Breast epithelium (tissue), 4 donors: Measurements from ENCODE around the gene ARHGEF3. TPM values are rescaled to one million over a fixed set of nuclear protein-coding genes. Genes with fewer than 3 reads are reported as not detected.
A peak's percentile ranks its signal among the peaks of the same experiment; 100 is the strongest.

Experiments
- DNase-seq, 2 donors: peaks; one replicate each; pipeline ENCODE4 v3.0.0-alpha.2; 2019; ENCODE audit warnings: low spot score in 2 of 2
- H3K27ac ChIP-seq, 2 donors: fragments of 200-600 bp; sonication (generic) in 1 of 2; one replicate each; pipeline ENCODE4 v1.5.1; 2016 to 2019; ENCODE audit warnings: mild to moderate bottlenecking in 1 of 2
- H3K27me3 ChIP-seq, 2 donors: fragments of 200-600 bp; sonication (generic) in 1 of 2; one replicate each; pipeline versions ENCODE4 v1.5.1 to v1.6.0; 2017 to 2019; ENCODE audit warnings: control low read depth in 1 of 2, mild to moderate bottlenecking in 1 of 2
- H3K36me3 ChIP-seq: fragments of 200-600 bp; one replicate; pipeline ENCODE4 v1.5.1; 2019
- H3K4me1 ChIP-seq, 2 donors: fragments of 200-600 bp; sonication (generic); one replicate each; pipeline ENCODE4 v1.5.1; 2016 to 2019; ENCODE audit warnings: control low read depth in 1 of 2
- H3K4me3 ChIP-seq, 3 donors: fragments of 200-600 bp; sonication (generic); 1 replicate in 2 of 3; 2 replicates in 1 of 3; pipeline ENCODE4 v1.5.1; 2016 to 2019; ENCODE audit warnings: mild to moderate bottlenecking in 3 of 3, moderate library complexity in 2 of 3
- H3K9me3 ChIP-seq, 2 donors: fragments of 200-600 bp; sonication (generic) in 1 of 2; one replicate each; pipeline ENCODE4 v1.5.1; 2016 to 2019; ENCODE audit warnings: control low read depth in 1 of 2
- POLR2A ChIP-seq: fragments of 450-650 bp; IDR thresholded peaks from one replicate; pipeline ENCODE4 v1.6.1; 2016; ENCODE audit warnings: antibody characterized with exemption, mild to moderate bottlenecking, moderate library complexity
- POLR2AphosphoS5 ChIP-seq, 3 donors: sonication (generic); formaldehyde crosslinking; IDR thresholded peaks; one replicate each; pipeline ENCODE4 v1.6.1; 2017; ENCODE audit warnings: antibody characterized with exemption in 3 of 3
- intact Hi-C: fragments of 100-400 bp; cut with DNase I; formaldehyde crosslinking; loops from one replicate; pipeline ENCODE4 v1.15.1; 2023; ENCODE audit warnings: low total_unique reads
- total RNA-seq, 3 donors: library from RNA; depleted of rRNA; stranded (reverse); fragments of >200 nt; gene quantifications; one replicate each; pipeline ENCODE4 v1.1.0, GENCODE V29; 2016
- TF ChIP-seq, protein P1 (sequence below), 3 donors: fragments of 450-650 bp; IDR thresholded peaks; one replicate each; pipeline ENCODE4 v1.5.1; 2016 to 2017; ENCODE audit warnings: antibody characterized with exemption in 3 of 3, mild to moderate bottlenecking in 3 of 3, moderate library complexity in 3 of 3

The ARHGEF3 gene
- total RNA-seq, 3 donors from 2014 or later, result 11.0 to 45.4 (median 25.2) TPM

DNA sequence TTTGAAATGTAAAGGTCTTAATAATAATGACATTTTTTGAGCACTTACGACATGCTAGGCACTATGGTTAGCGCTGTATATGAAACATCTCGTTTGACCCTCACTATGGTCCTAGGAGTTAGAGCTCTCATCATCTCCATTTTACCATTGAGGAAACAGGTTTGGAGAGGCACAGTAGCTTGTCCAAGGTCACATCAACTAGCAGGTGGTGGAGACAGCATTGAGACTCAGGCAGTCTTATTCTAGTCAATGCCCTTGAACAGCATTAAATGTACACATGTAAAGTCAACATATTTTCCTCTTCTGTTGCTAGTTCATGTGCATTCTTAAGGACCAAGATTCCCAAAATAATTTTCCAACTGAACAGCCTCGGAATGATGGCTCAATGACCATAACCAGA is 4.8 kb downstream of the ARHGEF3 start:
- H3K27me3 ChIP-seq, result no peaks in the 10 kb centered on the region
- intact Hi-C loops, result no loop called here

DNA sequence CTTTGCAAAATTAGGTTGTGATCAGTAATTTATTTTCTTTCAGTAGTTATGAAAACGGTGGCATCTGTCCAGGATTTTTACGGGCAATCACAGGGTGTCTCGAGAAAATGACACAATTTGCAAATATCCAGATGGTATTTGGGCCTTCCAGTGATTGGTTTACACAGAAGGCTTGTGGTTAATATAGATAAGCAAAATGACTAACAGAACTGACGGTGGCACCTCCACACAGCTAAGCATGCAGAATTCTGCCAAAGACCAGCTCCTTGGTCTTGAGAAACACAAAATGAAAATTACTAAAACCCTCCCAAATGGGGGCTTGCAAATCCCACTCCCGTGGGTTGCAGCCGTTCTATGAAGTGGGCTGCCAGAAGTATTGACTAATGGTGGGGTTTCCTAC is 5.5 kb downstream of the ARHGEF3 start:
- TF ChIP-seq, protein P1, sequence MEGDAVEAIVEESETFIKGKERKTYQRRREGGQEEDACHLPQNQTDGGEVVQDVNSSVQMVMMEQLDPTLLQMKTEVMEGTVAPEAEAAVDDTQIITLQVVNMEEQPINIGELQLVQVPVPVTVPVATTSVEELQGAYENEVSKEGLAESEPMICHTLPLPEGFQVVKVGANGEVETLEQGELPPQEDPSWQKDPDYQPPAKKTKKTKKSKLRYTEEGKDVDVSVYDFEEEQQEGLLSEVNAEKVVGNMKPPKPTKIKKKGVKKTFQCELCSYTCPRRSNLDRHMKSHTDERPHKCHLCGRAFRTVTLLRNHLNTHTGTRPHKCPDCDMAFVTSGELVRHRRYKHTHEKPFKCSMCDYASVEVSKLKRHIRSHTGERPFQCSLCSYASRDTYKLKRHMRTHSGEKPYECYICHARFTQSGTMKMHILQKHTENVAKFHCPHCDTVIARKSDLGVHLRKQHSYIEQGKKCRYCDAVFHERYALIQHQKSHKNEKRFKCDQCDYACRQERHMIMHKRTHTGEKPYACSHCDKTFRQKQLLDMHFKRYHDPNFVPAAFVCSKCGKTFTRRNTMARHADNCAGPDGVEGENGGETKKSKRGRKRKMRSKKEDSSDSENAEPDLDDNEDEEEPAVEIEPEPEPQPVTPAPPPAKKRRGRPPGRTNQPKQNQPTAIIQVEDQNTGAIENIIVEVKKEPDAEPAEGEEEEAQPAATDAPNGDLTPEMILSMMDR (IDR thresholded peaks at IDR 0.05), result no peak
- TF ChIP-seq POLR2AphosphoS5 (IDR thresholded peaks at IDR 0.05), result no peak
- TF ChIP-seq POLR2A, result no peak
- Histone ChIP-seq H3K4me1 (peaks cover 7 to 9% of the 10 kb centered on the region in 2 donors), H3K9me3 (no peaks in the 10 kb centered on the region), H3K4me3 (no peak overlapping the region), H3K27ac (peak overlapping the region; percentile 13 to 59), H3K36me3 (no peaks in the 10 kb centered on the region), H3K27me3 (no peaks in the 10 kb centered on the region)
- no peak for DNase-seq
- intact Hi-C loops, result no loop called here

More for the DNA sequence above, 4.8 kb downstream of the ARHGEF3 start:
- Histone ChIP-seq H3K27ac (peak overlapping the region in 1 of 2 donors; percentile 59), H3K4me1 (peaks cover 5 to 7% of the 10 kb centered on the region in 2 donors), H3K36me3 (no peaks in the 10 kb centered on the region), H3K9me3 (no peaks in the 10 kb centered on the region), H3K4me3 (no peak overlapping the region)
- DNase-seq, result no peak
- TF ChIP-seq, protein P1 (IDR thresholded peaks at IDR 0.05), result no peak
- TF ChIP-seq POLR2AphosphoS5 (IDR thresholded peaks at IDR 0.05) (no peak), POLR2A (no peak)

DNA sequence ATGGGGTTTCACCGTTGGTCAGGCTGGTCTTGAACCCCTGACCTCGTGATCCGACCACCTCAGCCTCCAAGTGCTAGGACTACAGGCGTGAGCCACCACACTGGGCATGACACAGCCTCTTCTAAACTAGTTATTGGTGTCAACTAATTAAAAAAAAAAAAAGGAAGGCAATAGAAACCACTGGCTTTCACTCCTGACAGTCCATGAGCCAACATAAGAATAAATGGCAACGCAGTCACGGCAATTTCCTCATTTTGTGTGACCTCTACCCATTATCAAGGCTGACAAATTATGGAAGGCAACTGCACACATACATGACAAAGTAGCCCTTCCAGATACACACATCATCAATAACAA is 5.9 kb downstream of the ARHGEF3 start:
- Histone ChIP-seq H3K4me3 (no peak overlapping the region), H3K9me3 (no peaks in the 10 kb centered on the region), H3K36me3 (no peaks in the 10 kb centered on the region), H3K4me1 (peaks cover 7% of the 10 kb centered on the region in 2 donors), H3K27me3 (no peaks in the 10 kb centered on the region), H3K27ac (peak overlapping the region; percentile 13 to 59)
- no peak for DNase-seq
- no peak for TF ChIP-seq POLR2A
- TF ChIP-seq, protein P1 (IDR thresholded peaks at IDR 0.05), result no peak
- TF ChIP-seq POLR2AphosphoS5 (IDR thresholded peaks at IDR 0.05), result no peak
- intact Hi-C loops, result no loop called here

DNA sequence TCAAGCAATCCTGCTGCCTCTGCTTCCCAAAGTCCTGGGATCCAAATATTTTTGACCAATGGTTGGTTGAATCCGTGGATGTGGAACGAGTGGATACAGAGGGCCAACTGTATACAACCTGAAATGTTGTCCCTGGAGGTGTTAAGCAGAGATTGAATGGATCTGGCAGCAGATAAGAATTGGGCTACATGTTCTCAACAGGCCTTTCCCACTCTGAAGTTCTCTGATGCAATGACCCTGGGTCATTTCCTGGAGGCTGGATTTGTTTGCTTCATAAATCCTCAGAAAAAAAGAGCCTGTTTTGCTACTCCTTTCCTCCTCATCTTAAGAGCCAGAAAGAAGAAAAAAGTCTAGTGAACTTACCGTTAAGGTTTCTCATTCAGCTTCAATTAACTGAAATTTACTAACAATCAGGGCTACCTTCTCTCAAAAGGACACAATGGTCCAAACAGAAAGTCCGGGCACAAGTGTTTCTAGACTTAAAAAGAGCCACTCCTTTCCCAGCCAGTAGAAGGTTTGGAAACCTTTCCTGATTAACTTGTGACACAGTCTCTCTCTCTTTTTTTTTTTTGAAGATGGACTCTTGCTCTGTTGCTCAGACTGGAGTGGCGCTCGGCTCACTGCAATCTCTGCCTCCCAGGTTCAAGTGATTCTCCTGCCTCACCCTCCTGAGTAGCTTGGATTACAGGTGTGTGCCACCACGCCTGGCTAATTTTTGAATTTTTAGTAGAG is 6.5 kb downstream of the ARHGEF3 start:
- DNase-seq, result no peak
- TF ChIP-seq POLR2A (no peak), POLR2AphosphoS5 (IDR thresholded peaks at IDR 0.05) (no peak)
- TF ChIP-seq, protein P1 (IDR thresholded peaks at IDR 0.05), result no peak
- H3K9me3 ChIP-seq, result no peaks in the 10 kb centered on the region
- intact Hi-C loops, result no loop called here
- H3K27ac ChIP-seq, result peak overlapping the region; percentile 13 to 59
- no peak overlapping the region for H3K4me3 ChIP-seq
- H3K27me3 ChIP-seq, result no peaks in the 10 kb centered on the region
- H3K36me3 ChIP-seq, result no peaks in the 10 kb centered on the region
- H3K4me1 ChIP-seq, result peaks cover 5 to 6% of the 10 kb centered on the region in 2 donors

DNA sequence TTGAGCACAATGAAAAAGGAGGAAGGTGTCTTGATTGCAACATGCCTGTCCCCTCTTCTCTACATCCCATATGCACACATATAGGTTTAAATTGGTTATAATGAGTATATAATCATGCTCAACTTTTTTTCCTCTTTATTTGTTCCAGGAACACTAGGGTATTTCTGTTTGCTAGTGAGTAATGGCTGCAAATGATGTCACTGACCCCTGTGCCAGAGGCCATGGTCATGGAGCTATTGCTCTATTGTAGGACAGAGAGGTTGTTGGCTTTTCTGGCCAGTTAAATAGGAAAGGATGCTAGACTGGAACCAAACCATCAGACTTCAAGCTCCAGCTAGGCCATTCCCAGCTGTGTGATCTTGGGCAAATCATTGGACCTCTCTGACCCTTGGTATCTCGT is 9.6 kb downstream of the ARHGEF3 start:
- Histone ChIP-seq H3K4me3 (no peak overlapping the region), H3K9me3 (no peaks in the 10 kb centered on the region), H3K4me1 (peaks cover 0 to 11% of the 10 kb centered on the region in 2 donors), H3K27me3 (no peaks in the 10 kb centered on the region), H3K27ac (no peak overlapping the region), H3K36me3 (no peaks in the 10 kb centered on the region)
- TF ChIP-seq, protein P1 (IDR thresholded peaks at IDR 0.05), result no peak
- no peak for TF ChIP-seq POLR2AphosphoS5 (IDR thresholded peaks at IDR 0.05)
- no peak for TF ChIP-seq POLR2A
- DNase-seq, result no peak
- intact Hi-C loops, result no loop called here
